NOMO-1 treated with DMSO at 0.1 percent for 48 hours (cell line): ENCODE results near the gene SYNPO2.
A peak's percentile ranks its signal among the peaks of the same experiment; 100 is the strongest.
"Not testable (repeated sequence)": the region's sequence is repeated elsewhere in the genome, so short reads cannot be mapped to it uniquely, and the experiment has no call there.

Source experiments
- DNase-seq: peaks from one replicate; lab custom pipeline; 2025; ENCODE audit not compliant: unreplicated experiment; lab: John Stamatoyannopoulos, UW

Gene SYNPO2

DNA sequence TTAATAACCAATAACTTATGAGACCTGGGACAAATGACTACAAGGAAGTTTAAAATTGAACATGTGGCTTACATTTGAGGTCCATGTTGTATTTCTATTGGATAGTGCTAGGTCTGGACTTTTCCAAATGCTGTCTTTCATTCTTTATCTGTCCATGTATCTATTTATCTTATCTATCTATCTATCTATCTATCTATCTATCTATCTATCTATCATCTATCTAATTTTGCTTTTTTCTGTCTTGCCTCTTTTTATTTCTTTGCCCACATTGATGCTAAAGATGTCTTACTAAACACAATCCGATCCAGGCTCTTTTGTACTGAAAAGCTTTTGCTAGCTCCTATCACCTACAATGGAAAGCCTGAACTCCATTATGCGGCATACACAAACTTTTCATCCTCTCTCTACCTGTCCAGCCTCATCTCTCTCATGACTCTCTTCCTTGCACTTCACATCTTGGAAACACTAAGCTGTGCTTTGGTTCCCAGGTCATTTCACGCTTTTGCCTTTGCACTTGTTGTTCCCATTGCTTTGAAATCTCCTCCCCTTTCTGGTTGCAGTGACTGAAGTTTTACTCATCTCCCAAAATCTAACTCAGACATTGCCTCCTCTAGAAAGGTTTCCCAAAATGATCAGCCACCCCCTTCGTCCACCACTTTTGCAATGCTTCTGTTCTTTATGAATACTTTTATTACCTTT is 107.2 kb downstream of the SYNPO2 start:
- DNase-seq = no peak

DNA sequence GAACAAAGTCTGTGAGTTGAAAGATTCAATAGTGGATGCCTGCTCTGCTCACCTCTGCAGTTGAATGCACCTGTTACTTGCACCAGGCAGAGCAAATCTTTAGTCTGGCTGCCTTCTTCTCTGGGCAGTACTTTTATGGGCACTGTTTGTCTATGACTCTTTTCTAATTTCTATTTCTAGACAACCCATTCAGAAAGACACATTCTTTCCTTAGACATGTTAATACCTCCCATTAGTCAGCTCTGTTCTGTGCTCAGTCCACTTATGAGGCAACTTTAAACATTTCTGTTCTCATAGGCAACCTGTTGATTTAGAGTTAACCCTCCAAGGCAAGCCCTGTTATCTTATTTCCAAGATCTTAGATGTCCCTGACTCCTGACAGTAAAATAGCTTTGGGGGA is 108.9 kb downstream of the SYNPO2 start:
- no peak for DNase-seq

DNA sequence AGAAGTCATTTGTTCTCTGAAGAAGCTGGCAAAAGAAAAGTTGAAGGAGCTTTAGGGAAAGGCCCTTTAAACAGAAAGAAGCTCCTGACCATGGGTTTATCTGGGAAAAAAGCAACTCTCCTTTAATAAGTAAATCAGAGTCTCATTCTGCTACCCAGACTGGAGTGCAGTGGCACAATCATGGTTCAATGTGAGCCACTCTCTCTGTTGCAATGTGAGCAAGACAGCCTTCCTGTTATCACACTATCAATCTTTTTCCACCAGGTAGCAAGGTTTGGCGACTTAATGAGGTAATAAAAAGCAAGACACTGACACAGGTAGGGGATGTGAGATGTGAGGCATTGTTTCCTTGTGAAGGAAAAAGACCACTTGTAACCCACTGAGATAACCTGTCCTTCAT is 111.3 kb downstream of the SYNPO2 start:
- DNase-seq = no peak

DNA sequence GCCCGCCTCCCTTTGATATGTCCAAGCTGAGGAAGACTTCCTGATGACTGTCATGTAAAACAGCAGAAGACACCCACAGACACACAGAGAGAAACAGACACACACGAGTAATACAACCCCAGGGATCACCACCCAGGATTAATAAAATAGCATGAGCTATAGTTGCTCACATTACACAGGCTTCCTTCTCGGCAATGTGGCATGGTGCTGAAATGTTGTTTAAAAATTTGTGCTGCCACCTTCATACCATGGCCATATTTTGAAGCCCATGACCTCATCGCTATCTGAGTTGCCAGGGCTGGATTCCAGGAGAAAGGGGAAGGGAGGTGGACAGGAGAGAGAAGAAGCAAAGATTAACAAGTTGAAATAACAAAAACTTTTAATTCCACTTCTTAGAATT is 111.7 kb downstream of the SYNPO2 start:
- DNase-seq = no peak

- DNase-seq = no peak
Measured at GRCh38 chr4:119002476-119002875, 113.8 kb downstream of the SYNPO2 start.

DNA sequence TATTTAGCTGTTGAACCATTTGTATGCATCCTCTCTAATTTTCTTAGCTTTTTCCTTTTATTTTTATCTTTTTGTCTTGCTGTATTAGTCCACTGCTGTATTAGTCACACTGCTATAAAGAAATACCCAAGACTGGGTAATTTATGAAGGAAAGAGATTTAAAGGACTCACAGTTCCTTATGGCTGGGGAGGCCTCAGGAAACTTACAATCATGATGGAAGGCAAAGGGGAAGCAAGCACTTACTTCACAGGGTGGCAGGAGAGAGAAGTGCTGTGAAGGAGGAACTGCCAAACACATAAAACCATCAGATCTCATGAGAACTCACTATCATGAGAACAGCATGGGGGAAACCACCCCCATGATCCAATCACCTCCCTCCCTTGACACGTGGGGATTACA is 114.3 kb downstream of the SYNPO2 start:
- DNase-seq = peak; percentile 84

DNA sequence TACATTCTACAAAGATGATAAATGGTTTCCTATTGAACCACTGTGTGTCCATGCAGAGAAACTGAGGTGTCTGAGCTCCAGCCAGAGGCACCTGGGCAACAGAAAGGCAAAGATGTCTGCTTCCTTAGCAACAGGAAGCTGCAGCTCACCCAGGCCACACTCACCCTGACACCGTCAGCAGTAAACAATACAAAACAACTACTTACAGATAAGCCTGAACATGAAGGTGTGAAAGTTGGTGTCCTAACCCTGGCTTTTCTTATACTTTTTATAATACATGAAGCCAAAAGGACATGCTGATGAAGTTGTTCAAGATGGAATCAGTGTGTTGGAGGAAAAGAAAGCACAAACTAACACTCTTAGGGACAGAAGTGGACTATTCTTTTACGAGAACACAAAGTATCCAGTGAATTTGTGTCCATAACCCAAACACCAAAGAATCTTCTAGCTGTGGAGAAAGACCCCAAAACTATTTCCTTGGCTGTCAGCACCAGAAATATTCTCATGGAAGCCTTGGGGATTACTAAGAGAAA is 117.3 kb downstream of the SYNPO2 start:
- DNase-seq = no peak

GRCh38 chr4:119008761-119009160 is 120.1 kb downstream of the SYNPO2 start:
- peak; percentile 50 for DNase-seq

DNA sequence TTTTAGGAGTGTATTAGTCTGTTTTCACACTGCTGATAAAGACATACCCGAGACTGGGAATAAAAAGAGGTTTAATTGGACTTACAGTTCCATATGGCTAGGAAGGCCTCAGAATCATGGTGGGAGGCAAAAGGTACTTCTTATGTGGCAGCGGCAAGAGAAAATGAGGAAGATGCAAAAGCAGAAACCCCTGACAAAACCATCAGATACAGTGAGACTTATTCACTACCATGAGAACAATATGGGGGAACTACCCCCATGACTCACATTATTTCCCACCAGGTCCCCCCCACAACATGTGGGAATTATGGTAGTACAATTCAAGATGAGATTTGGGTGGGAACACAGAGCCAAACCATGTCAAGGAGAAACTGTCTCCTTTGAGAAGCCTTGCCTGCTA is 121.6 kb downstream of the SYNPO2 start:
- DNase-seq = peak; percentile 13

DNA sequence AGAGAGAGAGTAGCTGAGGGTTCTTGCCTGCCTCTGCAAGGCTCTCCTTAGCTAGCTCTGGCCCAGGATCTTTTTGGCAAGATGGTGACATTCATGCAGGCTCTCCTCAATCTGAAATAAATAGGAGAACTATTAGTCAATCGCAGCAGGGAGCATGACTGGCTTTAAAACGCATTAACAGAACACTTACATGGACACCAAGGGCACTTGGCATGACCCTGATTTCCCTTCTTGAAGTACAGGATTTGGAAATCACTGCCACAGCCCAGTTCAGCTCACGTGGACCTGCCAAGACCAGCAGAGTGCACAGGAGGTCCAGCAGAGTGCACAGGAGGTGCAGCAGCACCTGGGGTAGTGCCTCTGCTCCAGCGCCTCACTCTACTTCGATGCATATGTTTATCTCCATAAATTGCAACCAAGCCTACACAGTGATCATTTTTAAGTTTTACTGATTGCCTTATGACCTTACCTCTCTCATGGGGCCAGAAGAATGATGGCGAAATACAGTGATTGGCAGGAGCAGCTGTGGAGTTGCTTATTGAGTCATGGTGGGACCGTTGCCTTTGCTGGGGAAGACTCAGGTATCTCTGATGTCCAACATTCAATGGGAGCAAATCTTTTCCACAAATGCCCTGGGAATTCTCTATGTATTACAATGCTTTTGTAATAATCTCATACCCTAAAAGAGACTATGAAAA is 122.4 kb downstream of the SYNPO2 start:
- DNase-seq = no peak

- no peak for DNase-seq
Measured at GRCh38 chr4:119011607-119011988, 122.9 kb downstream of the SYNPO2 start.

DNA sequence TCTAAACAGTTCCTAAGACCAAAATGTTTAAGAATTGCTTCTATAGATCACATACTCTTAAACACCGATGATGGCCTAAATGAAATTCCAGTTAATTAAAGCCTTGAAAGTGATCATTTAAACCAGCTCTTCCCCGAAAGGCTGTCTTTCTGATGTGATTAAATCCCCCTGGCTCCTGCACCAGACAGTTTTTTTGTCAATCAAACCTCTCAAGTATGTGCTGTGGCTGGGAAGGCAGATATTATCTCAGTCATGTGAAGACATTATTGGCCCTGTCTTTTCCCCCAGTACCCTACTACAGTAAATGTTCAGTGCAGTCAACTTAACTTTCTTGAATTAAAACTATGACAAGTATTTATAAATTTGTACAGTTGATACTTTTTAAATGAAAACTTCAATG is 126.0 kb downstream of the SYNPO2 start:
- no peak for DNase-seq

DNA sequence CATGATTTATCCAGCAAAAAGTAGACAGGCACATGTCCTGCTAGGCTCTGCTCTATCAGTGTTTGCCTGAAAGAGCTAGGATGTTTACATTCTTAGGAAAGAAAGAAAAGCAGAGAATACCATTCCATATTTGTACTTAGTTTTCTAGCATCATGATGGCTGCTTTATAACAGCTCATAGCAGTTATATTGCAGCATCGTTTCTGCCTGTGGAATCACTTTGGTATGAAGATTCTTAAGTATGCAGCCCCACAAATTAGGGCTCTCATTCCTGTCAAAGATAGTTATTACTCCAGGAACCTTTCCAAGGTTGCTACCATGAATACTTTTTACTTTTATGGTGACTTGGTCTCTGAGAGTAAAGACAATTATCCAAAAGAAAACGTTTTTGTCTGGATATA is 128.0 kb downstream of the SYNPO2 start:
- DNase-seq = no peak

DNA sequence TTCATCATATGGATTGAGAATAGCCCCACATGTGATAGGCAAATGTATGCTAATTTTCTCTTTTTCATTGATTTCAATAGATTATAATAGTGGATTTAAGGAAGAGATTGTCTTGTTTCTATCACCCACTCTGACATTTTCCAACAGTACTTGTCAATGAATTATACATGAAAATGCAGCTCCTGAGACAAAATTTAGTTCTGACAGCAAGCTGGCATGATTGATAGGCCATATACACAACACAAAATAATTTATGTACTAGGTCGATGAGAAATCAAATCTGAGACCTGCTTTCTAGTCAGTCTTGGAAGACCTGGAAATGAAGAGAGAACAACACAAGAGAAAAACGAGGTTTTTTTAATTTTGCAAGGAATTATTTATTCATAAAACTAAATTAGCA is 129.0 kb downstream of the SYNPO2 start:
- no peak for DNase-seq

DNA sequence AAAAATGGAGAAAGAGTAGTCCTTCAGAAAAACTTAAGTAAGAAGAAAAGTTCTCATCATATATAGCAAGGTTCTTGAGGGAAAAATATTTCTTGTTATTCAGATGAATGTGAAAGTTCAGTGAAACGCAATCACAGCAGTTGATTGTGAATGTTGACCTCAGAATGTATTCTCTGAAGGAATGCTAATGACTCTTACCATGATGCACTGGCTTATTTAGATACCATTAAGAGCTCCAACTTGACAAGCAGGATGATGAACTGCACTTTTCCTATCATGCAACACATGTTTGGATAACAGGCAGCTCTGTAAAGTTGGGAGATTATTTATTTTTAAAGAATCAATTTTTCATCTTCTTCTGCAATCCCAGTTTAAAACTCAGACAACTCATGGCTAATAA is 131.5 kb downstream of the SYNPO2 start:
- DNase-seq = no peak

DNA sequence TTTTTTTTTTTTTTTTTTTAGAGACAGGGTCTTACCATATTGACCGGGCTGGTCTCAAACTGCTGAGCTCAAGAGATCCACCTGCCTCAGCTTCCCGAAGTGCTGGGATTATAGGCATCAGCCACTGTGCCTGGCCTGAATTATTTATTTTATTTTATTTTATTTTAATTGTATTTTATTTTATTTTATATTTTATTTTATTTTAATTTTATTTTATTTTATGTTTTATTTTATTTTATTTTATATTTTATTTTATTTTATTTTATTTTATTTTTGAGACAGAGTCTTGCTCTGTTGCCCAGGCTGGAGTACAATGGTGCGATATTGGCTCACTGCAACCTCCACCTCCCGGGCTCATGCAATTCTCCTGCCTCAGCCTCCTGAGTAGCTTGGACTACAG is 133.9 kb downstream of the SYNPO2 start:
- not testable (repeated sequence) for DNase-seq

DNA sequence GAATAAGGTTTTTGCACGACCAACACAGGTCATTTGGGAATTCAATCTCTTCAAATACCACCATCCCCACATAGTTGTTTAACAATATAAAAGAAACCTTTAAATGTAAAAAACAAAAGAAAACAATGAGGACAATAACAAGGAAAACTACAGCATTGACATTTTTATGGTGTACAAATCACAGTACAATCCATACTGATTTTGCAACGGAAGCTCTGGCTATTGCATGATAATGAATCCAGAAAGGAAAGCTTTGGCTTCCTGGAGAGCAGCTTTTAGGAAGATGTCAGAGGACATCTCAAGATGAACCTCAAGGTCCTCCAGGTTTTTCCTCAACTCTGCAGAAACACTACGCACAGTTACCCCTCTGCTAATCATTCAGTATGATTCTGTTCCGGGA is 135.4 kb downstream of the SYNPO2 start:
- no peak for DNase-seq

DNA sequence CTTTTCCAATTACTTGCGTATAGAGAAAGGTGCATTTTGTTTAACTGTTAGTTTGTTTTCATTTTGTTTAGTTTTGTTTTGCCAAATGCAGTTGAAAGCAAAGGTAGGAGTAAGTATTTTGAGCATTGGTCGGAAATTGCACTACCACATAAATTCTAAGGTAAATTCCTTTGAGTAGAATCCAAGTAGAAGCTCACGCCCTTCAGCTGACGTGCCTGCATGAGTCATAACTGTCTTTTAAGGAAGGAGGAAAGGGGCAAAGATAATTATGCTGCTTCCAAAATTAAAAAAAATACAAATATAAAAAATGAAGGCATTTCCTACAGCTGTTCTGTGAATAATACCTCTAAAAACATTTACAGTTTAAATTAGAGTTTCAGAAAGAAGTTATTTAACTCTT is 136.8 kb downstream of the SYNPO2 start:
- DNase-seq = peak; percentile 66

DNA sequence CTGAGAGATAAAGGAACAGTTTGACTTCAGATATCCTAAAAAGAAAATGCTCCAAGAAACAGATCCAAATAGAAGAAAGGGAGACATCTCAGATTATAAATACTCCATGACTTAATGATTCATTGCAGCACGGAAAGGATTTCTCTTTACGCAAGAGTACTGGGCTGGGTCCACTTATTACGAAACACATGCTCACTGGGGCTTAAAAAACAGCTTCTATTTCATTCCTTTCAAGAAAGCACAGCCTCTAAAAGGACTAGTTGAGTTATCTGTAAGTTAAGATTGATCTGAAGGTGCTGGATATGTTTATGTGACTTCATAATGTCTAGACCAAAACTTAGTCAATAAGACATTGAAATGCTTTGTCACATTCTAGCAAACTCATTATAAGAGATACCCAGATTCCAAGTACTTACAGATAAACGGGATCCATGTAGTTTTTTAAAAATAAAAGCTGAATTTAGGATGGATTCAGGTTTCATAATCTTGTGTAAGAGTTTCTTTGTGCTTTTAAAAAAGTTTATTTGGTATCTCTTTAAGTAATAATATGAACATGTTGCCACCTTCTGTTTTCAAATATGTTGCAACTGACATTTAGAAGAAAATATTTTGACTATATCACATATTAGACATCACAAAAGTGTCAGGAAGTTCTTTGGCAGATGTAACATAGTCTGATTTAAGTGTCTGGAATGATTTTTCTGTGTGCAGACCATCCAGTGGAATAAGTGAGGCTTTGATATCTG is 137.4 kb downstream of the SYNPO2 start:
- DNase-seq = peak; percentile 77

- peak; percentile 21 for DNase-seq
Measured at GRCh38 chr4:119026662-119027444, 138.2 kb downstream of the SYNPO2 start.

DNA sequence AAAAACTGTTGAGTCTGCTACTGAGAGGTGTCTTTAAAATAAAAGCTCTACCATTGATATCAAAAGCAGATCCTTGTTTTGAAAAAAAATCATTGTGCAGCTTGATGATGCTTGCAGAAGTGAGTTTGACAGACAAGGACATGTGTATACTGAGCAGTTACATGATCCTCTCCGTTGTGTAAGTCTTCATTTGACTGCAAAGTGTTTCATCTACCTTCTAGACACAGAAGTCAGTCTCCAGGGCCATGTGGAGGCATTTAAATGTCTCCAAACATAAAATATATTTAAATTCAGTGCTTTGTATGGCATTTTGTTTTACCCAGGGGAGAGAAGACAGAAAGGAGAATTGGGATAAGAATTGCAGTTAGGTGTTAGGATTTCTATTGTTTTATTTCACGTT is 139.2 kb downstream of the SYNPO2 start:
- no peak for DNase-seq
